Measurements from ENCODE around the gene TP53.

The TP53 gene

GRCh38 chr17:7618608-7619007 lies 68.7 kb downstream of the TP53 start:
- H3K4me3 ChIP-seq (ENCODE audit: low read depth, low read length): no peak overlapping the region
- DNase-seq (ENCODE audit: low read depth): no peak
- TF ChIP-seq CTCF (conservative IDR thresholded peaks at IDR 0.05; ENCODE audit: low read depth, low read length): no peak

Measured in choroid plexus epithelial cell (primary cell).